ENCODE results near the gene SPATS2L. TPM values are rescaled to one million over a fixed set of nuclear protein-coding genes. Genes with fewer than 3 reads are reported as not detected.

Gene SPATS2L
- total RNA-seq, 1 experiment from 2014 or later = 112 TPM

DNA sequence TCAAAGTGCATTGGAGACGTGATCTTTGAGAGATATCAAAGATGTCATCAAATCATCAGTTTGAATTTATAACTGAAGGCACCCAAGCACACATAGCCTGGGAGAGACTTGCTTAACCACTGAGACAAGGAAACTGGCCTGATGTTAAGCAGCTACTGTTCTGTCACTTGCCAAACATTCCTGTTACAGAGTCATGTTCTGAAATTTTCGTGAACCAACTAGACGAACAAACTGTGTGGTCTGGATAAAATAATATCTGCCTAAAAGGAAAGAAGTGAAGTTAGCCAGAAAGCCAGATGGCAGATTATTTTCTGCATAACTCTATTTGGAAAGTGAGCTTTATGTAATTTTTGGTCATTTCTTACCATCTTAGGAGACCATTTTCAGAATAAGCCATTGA, 51.4 kb downstream of the SPATS2L start:
- DNase-seq (ENCODE audit: low spot score) (no peak), ATAC-seq (no peak)
- H3K27me3 Mint-ChIP-seq (ENCODE audit: low read depth) = no peaks in the 10 kb centered on the region
- TF ChIP-seq, protein P1, sequence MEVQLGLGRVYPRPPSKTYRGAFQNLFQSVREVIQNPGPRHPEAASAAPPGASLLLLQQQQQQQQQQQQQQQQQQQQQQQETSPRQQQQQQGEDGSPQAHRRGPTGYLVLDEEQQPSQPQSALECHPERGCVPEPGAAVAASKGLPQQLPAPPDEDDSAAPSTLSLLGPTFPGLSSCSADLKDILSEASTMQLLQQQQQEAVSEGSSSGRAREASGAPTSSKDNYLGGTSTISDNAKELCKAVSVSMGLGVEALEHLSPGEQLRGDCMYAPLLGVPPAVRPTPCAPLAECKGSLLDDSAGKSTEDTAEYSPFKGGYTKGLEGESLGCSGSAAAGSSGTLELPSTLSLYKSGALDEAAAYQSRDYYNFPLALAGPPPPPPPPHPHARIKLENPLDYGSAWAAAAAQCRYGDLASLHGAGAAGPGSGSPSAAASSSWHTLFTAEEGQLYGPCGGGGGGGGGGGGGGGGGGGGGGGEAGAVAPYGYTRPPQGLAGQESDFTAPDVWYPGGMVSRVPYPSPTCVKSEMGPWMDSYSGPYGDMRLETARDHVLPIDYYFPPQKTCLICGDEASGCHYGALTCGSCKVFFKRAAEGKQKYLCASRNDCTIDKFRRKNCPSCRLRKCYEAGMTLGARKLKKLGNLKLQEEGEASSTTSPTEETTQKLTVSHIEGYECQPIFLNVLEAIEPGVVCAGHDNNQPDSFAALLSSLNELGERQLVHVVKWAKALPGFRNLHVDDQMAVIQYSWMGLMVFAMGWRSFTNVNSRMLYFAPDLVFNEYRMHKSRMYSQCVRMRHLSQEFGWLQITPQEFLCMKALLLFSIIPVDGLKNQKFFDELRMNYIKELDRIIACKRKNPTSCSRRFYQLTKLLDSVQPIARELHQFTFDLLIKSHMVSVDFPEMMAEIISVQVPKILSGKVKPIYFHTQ (CRISPR knock-in tag; IDR thresholded peaks at IDR 0.05) = no peak
- no peak for TF ChIP-seq NFYB (CRISPR knock-in tag; conservative IDR thresholded peaks at IDR 0.05; ENCODE audit: low read depth)
- TF ChIP-seq NFATC4 (CRISPR knock-in tag; IDR thresholded peaks at IDR 0.05) = no peak
- TF ChIP-seq, protein P2, sequence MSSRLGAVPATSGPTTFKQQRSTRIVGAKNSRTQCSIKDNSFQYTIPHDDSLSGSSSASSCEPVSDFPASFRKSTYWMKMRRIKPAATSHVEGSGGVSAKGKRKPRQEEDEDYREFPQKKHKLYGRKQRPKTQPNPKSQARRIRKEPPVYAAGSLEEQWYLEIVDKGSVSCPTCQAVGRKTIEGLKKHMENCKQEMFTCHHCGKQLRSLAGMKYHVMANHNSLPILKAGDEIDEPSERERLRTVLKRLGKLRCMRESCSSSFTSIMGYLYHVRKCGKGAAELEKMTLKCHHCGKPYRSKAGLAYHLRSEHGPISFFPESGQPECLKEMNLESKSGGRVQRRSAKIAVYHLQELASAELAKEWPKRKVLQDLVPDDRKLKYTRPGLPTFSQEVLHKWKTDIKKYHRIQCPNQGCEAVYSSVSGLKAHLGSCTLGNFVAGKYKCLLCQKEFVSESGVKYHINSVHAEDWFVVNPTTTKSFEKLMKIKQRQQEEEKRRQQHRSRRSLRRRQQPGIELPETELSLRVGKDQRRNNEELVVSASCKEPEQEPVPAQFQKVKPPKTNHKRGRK (CRISPR knock-in tag; IDR thresholded peaks at IDR 0.05; ENCODE audit: borderline replicate concordance) = no peak
- TF ChIP-seq HMGA2 (CRISPR knock-in tag; IDR thresholded peaks at IDR 0.05) = no peak
- TF ChIP-seq, protein P3, sequence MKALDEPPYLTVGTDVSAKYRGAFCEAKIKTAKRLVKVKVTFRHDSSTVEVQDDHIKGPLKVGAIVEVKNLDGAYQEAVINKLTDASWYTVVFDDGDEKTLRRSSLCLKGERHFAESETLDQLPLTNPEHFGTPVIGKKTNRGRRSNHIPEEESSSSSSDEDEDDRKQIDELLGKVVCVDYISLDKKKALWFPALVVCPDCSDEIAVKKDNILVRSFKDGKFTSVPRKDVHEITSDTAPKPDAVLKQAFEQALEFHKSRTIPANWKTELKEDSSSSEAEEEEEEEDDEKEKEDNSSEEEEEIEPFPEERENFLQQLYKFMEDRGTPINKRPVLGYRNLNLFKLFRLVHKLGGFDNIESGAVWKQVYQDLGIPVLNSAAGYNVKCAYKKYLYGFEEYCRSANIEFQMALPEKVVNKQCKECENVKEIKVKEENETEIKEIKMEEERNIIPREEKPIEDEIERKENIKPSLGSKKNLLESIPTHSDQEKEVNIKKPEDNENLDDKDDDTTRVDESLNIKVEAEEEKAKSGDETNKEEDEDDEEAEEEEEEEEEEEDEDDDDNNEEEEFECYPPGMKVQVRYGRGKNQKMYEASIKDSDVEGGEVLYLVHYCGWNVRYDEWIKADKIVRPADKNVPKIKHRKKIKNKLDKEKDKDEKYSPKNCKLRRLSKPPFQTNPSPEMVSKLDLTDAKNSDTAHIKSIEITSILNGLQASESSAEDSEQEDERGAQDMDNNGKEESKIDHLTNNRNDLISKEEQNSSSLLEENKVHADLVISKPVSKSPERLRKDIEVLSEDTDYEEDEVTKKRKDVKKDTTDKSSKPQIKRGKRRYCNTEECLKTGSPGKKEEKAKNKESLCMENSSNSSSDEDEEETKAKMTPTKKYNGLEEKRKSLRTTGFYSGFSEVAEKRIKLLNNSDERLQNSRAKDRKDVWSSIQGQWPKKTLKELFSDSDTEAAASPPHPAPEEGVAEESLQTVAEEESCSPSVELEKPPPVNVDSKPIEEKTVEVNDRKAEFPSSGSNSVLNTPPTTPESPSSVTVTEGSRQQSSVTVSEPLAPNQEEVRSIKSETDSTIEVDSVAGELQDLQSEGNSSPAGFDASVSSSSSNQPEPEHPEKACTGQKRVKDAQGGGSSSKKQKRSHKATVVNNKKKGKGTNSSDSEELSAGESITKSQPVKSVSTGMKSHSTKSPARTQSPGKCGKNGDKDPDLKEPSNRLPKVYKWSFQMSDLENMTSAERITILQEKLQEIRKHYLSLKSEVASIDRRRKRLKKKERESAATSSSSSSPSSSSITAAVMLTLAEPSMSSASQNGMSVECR (CRISPR knock-in tag; IDR thresholded peaks at IDR 0.05; ENCODE audit: borderline replicate concordance) = no peak
- no peak for TF ChIP-seq ZNF121 (CRISPR knock-in tag; IDR thresholded peaks at IDR 0.05)
- no peak for TF ChIP-seq SP1 (CRISPR knock-in tag; conservative IDR thresholded peaks at IDR 0.05)
- TF ChIP-seq, protein P4, sequence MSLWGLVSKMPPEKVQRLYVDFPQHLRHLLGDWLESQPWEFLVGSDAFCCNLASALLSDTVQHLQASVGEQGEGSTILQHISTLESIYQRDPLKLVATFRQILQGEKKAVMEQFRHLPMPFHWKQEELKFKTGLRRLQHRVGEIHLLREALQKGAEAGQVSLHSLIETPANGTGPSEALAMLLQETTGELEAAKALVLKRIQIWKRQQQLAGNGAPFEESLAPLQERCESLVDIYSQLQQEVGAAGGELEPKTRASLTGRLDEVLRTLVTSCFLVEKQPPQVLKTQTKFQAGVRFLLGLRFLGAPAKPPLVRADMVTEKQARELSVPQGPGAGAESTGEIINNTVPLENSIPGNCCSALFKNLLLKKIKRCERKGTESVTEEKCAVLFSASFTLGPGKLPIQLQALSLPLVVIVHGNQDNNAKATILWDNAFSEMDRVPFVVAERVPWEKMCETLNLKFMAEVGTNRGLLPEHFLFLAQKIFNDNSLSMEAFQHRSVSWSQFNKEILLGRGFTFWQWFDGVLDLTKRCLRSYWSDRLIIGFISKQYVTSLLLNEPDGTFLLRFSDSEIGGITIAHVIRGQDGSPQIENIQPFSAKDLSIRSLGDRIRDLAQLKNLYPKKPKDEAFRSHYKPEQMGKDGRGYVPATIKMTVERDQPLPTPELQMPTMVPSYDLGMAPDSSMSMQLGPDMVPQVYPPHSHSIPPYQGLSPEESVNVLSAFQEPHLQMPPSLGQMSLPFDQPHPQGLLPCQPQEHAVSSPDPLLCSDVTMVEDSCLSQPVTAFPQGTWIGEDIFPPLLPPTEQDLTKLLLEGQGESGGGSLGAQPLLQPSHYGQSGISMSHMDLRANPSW (CRISPR knock-in tag; conservative IDR thresholded peaks at IDR 0.05; ENCODE audit: low read depth) = no peak
- TF ChIP-seq SOX15 (CRISPR knock-in tag; IDR thresholded peaks at IDR 0.05) = no peak
- TF ChIP-seq NR2C2 (CRISPR knock-in tag; IDR thresholded peaks at IDR 0.05) = no peak
- no peak for TF ChIP-seq RORB (CRISPR knock-in tag; IDR thresholded peaks at IDR 0.05)
- TF ChIP-seq FOXK1 (CRISPR knock-in tag; IDR thresholded peaks at IDR 0.05) = no peak
- no peak for TF ChIP-seq FOXJ3 (CRISPR knock-in tag; IDR thresholded peaks at IDR 0.05; ENCODE audit: borderline replicate concordance)
- no peak for TF ChIP-seq EMX1 (CRISPR knock-in tag; IDR thresholded peaks at IDR 0.05)
- TF ChIP-seq ZNF396 (CRISPR knock-in tag; IDR thresholded peaks at IDR 0.05; ENCODE audit: borderline replicate concordance) = no peak
- no peak for TF ChIP-seq ELF4 (CRISPR knock-in tag; IDR thresholded peaks at IDR 0.05; ENCODE audit: low read depth)
- TF ChIP-seq ZMAT4 (CRISPR knock-in tag; IDR thresholded peaks at IDR 0.05) = no peak
- TF ChIP-seq, protein P5, sequence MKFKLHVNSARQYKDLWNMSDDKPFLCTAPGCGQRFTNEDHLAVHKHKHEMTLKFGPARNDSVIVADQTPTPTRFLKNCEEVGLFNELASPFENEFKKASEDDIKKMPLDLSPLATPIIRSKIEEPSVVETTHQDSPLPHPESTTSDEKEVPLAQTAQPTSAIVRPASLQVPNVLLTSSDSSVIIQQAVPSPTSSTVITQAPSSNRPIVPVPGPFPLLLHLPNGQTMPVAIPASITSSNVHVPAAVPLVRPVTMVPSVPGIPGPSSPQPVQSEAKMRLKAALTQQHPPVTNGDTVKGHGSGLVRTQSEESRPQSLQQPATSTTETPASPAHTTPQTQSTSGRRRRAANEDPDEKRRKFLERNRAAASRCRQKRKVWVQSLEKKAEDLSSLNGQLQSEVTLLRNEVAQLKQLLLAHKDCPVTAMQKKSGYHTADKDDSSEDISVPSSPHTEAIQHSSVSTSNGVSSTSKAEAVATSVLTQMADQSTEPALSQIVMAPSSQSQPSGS (CRISPR knock-in tag; IDR thresholded peaks at IDR 0.05; ENCODE audit: borderline replicate concordance, low read depth) = no peak
- CTCF ChIA-PET = no interaction called here
- POLR2A ChIA-PET = interaction anchor here (1.1 kb wide), 1 partner anchor 9 kb away, joined by 3 read pairs; no protein-coding TSS in a partner anchor
- no peaks in the 10 kb centered on the region for H3K9me3 Mint-ChIP-seq
- H3K27ac Mint-ChIP-seq = peak overlapping the region; percentile 58
- H3K4me3 Mint-ChIP-seq = no peak overlapping the region
- peaks cover 98% of the 10 kb centered on the region for H3K4me1 Mint-ChIP-seq
- H3K36me3 Mint-ChIP-seq = 0 out of 2 replicates have a peak, but pooled peaks cover 4% of the 10 kb centered on the region
